Keratinocyte (primary cell): ENCODE measurements around the gene JRKL.

Experiments
- EZH2 ChIP-seq: IDR thresholded peaks from one replicate; pipeline ENCODE4 v1.6.1; 2012; ENCODE audit warnings: inconsistent platforms, mild to moderate bottlenecking, low read length, moderate library complexity
- TF ChIP-seq, protein P1 (sequence below), 3 experiments: IDR thresholded peaks in 1 of 3; conservative IDR thresholded peaks in 1 of 3; optimal IDR thresholded peaks in 1 of 3; 2 replicates in 2 of 3; 3 replicates in 1 of 3; pipeline versions ENCODE3 to v1.5.1; 2011; ENCODE audit warnings: low read length in 3 of 3, mild to moderate bottlenecking in 3 of 3, moderate library complexity in 2 of 3, control low read depth in 1 of 3, inconsistent platforms in 1 of 3; ENCODE audit not compliant: insufficient read depth in 2 of 3; ENCODE audit errors: extremely low read depth in 1 of 3

DNA sequence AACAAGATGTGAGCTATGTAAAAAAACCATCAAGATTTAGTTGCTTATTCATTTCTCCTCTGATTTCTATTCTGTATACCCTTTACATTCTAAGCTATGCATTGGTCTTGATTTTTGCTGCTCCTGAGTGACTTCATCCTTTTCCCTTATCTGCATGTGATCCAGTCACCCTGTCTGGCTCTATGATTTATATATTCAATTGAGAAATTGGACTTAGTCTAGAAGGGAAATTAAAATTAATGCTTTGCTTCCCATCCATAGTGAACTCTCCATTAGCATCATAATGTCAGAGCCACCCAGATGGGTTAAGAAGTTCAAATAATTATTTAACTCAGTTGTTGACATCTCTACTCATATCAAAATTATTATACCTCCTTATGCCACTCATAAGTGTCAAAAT lies 5.0 kb downstream of the JRKL start:
- TF ChIP-seq, protein P1, sequence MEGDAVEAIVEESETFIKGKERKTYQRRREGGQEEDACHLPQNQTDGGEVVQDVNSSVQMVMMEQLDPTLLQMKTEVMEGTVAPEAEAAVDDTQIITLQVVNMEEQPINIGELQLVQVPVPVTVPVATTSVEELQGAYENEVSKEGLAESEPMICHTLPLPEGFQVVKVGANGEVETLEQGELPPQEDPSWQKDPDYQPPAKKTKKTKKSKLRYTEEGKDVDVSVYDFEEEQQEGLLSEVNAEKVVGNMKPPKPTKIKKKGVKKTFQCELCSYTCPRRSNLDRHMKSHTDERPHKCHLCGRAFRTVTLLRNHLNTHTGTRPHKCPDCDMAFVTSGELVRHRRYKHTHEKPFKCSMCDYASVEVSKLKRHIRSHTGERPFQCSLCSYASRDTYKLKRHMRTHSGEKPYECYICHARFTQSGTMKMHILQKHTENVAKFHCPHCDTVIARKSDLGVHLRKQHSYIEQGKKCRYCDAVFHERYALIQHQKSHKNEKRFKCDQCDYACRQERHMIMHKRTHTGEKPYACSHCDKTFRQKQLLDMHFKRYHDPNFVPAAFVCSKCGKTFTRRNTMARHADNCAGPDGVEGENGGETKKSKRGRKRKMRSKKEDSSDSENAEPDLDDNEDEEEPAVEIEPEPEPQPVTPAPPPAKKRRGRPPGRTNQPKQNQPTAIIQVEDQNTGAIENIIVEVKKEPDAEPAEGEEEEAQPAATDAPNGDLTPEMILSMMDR (optimal IDR thresholded peaks at IDR 0.05 in 1 of 3, IDR thresholded peaks at IDR 0.05 in 1 of 3, conservative IDR thresholded peaks at IDR 0.05 in 1 of 3; ENCODE audit: extremely low read depth in 1 of 3, insufficient read depth in 2 of 3, low read length in 3 of 3), result no peak
- no peak for TF ChIP-seq EZH2
